ENCODE measurements around the gene HNRNPLL.

DNA sequence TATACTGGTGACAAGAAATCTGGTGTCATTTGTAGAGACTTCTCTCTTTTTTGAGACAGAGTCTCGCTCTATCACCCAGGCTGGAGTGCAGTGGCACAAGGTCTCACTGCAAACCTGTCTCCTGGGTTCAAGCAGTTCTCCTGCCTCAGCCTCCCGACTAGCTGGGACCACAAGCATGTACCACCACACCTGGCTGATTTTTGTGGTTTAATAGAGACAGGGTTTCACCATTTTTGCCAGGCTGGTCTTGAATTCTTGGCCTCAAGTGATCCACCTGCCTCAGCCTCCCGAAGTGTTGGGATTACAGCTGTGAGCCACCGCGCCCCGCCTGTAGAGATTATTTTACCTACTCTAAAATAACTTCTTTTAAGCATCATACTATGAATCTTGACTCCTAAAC is 6.5 kb downstream of the HNRNPLL start:
- no peak for TF ChIP-seq YY1 (IDR thresholded peaks at IDR 0.05; ENCODE audit: insufficient read depth, insufficient read length)
- TF ChIP-seq ZNF274 (IDR thresholded peaks at IDR 0.05; ENCODE audit: low read depth, low read length) = no peak
